SW 1271 (cell line): ENCODE data around the gene MLIP.
"Not testable (repeated sequence)": the region's sequence is repeated elsewhere in the genome, so short reads cannot be mapped to it uniquely, and the experiment has no call there.

Experiments
- DNase-seq, 2 experiments: peaks; one replicate each; lab custom pipeline; 2025; lab: John Stamatoyannopoulos, UW

The MLIP gene

DNA sequence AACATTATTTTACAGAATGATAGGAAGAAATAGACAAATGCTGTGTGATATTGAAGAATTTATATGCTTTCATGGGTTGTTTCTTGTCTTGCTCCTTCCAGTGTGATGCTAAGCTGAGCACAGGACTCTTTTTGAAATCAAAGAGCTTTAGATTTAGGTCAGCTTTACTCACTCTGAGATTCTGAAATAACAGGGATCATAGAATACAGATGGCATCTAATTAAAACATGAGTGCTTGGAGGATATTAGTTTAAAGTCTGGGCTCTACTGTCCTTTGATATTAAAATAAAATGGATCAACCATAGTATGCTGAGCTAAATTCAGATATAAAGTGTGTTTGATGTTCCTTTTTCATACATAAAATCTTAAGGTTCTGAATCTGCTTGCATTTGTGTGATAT lies 29.6 kb downstream of the MLIP start:
- no peak for DNase-seq

GRCh38 chr6:54142889-54143519 lies 31.8 kb downstream of the MLIP start:
- DNase-seq = no peak

- no peak for DNase-seq
These were observed 40.6 kb downstream of the MLIP start for GRCh38 chr6:54151861-54152260.

GRCh38 chr6:54156650-54157250 lies 45.5 kb downstream of the MLIP start:
- no peak for DNase-seq

DNA sequence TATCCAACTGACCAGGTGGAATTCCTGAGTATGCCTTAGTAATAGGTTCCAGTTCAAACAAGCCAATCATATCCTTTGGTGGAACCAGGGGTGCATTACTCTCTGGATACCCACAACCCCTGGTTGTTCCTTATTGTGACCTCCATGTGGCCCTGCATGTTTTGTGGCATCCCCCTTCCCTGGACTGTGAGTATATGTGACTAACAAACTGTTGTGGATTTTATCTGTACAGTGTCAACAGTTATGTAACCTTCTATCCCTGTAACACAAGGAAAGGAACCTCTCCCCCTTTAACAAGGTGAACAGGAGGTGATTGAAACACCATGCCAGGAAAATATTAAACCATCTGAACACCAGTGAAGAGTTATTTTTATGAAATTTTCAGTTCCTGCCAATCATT lies 46.2 kb downstream of the MLIP start:
- no peak for DNase-seq

DNA sequence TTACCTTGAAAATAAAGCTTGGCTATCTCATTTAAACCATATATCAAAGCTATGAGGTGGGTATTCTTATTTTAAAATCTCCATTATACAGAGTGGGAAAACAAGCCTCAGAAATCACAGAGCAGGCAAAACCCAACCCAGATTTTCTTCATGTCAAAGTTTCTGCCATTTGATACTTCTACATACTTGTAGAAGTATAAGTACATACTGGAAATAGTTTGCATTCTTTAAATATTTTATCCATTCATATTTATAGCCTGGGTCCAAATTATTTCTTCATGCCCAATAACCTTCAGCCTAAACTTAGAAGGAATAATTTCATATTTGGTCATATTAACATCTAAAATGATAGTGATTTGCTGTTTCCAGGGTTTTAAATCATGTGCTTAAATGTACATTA lies 61.8 kb downstream of the MLIP start:
- peak in 1 of 2 experiments; percentile 21 for DNase-seq

DNA sequence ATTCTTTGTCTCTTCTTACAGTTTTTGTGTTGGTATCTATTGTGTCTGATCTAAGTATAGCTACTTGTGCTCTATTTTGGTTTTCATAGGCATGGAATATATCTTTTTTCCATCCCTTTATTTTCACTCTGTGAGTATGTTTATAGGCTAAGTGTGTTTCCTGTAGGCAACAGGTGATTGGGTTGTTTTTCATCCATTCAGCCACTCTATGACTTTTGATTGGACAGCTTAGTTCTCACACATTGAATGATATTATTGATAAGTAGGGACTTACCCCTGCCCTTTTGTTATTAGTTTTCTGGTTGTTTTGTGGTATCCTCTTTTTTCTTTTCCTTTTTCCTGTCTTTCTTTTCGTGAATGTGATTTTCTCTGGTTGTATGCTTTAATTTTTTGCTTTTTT lies 67.9 kb downstream of the MLIP start:
- no peak for DNase-seq

GRCh38 chr6:54183616-54184015 lies 72.4 kb downstream of the MLIP start:
- no peak for DNase-seq

- no peak for DNase-seq
These were observed 74.6 kb downstream of the MLIP start for GRCh38 chr6:54185885-54186284.

DNA sequence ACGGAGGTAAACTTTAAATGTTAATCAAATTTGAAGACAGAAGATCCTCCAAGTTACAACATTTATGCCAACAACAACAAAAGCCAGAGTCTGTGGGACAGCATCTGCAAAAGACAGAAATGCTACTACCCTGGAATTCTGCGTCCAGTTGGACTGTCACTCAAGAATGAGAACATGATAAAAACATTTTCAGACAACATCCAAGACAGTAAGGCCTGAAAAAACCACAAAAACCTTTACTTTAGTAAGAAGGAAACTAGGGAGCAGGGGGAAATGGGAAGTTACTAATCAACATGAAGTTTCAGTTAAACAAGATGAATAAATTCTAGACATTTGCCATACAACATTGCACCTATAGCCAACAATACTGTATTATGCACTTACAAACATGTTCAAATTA lies 77.6 kb downstream of the MLIP start:
- DNase-seq = no peak

- DNase-seq = no peak
These were observed 80.2 kb downstream of the MLIP start for GRCh38 chr6:54191461-54191860.

- DNase-seq = no peak
These were observed 81.8 kb downstream of the MLIP start for GRCh38 chr6:54192993-54193392.

DNA sequence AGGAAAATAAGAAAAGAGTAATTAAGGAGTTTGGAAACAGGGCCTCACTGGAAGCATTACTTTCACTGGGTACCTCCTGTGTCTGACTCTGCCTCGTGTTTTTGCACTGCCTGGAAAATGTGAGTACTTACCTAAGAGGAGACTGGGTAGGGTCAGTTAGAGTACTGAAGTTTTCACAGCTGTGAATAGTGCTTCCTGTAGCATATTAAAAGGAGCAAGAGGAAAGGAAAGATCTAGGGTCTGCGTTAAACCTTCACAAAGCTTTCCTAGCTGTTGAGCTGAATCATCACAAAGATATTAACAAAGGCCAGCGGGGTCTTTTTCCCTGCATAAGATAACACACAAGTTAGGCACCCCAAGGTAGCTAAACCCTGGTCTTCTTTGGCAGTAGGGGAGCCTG lies 82.3 kb downstream of the MLIP start:
- DNase-seq = no peak

- no peak for DNase-seq
These were observed 82.8 kb downstream of the MLIP start for GRCh38 chr6:54194067-54194466.

DNA sequence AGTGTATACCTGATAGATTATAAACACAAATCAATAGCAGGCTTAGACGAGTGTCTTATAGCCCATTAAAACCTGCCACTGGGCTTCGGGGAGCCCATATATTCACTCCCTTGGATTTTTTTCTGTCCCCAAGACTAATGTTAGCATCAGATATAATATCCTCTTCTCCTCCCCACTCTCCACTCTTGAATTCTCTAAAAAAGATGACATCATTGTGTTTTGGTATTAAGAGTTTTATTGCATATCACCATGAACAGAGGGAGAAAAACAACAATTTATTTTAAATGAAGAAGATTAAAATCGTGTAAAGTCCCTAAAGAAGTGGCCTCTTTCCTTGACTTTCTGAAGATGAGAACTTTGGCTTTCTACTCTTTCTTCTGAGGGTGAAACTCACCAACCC lies 84.4 kb downstream of the MLIP start:
- no peak for DNase-seq

- DNase-seq = no peak
These were observed 85.7 kb downstream of the MLIP start for GRCh38 chr6:54196905-54197304.

DNA sequence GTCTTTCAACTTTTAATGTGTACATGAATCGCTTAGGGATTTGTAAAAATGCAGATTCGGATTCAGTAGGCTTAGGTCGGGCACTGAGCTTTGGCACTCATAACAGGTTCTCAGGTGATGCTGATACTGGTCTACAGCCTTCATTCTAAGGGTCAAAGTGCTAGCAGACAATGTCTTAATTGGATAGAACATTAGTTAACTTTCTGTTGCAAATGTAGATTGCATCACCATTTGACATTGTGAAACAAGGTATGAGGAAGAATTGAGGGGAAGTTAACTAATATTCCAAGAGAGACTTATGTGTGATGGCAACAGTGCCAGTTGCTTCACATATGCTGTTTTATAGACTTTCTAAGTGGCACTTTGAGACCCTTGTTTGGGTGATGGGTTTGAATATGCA lies 86.9 kb downstream of the MLIP start:
- no peak for DNase-seq

DNA sequence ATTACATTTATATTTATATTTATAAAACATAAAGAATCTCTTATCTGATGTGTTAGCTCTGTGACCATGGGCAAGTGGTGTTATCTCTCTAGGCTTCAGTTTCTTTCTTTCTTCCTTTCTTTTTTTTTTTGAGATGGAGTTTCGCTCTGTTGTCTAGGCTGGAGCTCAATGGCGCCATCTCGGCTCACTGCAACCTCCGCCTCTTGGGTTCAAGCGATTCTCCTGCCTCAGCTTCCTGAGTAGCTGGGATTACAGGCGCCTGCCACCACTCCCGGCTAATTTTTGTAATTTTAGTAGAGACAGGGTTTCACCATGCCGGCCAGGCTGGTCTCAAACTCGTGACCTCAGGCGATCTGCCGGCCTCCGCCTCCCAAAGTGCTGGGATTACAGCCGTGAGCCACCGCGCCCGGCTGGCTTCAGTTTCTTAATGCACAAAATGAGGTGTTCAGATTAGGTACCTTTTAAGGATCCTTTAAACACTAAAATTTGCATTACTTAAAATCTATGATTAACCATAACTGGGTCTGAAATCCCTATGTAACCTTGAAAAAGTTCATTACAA lies 92.3 kb downstream of the MLIP start:
- not testable (repeated sequence) for DNase-seq

DNA sequence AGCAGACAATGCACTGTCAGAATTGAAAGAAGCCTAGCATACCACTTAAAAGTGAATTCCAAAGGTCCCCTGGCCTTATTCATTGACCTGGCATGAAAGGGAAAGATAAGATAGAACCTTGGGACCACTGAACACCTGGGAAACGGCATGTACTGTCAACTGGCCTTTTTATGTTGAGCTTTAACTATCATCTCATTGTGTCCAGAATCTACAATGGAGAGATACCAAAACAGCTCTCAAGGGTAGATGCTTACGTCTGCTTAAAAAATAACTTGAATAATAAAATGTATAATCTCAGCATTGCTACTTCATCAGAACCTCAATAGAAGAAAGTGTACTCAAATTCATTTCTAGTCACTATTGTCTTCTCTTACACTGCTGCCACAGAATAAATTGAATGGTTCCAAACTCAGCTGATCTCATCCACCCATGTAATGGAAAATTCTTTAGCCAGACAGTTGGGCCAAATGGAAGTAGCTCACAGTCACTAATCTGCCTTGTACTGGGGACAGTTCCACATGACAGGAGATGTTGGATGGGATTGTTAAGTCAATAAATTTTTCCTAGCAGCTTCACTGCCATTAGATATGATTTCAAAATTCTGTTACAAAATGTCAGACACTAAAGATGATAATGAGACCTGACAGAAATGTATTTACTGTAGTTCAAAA lies 93.8 kb downstream of the MLIP start:
- no peak for DNase-seq

- no peak for DNase-seq
These were observed 95.3 kb downstream of the MLIP start for GRCh38 chr6:54206510-54206909.

DNA sequence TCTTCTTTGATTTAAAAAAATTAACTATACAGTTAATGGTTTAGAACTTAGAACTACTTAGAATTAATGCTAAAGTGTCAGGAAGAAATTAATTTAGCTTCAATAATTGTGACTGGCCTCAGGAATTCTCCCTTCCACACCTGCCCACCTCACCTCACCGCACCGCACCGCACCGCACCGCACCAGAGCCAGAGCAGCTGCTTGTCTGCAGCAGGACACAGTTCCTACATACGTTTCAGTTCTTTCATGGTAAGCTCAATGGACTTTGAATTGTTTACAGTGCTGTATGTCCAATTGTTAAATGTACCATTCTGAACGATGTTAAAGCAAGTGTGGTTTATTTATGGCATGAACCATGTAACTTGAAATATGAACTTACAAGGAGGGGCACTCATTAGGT lies 98.7 kb downstream of the MLIP start:
- not testable (repeated sequence) for DNase-seq

- DNase-seq = no peak
These were observed 103.0 kb downstream of the MLIP start for GRCh38 chr6:54214286-54214685.

GRCh38 chr6:54216336-54216735 lies 105.1 kb downstream of the MLIP start:
- DNase-seq = no peak
